H1 (cell line): Measurements from ENCODE around the gene FAM219A. TPM values are rescaled to one million over a fixed set of nuclear protein-coding genes. Genes with fewer than 3 reads are reported as not detected.

Experiments
- CTCF ChIA-PET: fragments of 300-600 bp; sonication (Branson Sonifier 250); formaldehyde crosslinking; loops from one replicate; lab custom pipeline; 2021; ENCODE audit not compliant: partially characterized antibody; lab: Charles Lee
- POLR2A ChIA-PET: fragments of 300-600 bp; sonication (Branson Sonifier 250); formaldehyde crosslinking; loops from one replicate; lab custom pipeline; 2021; ENCODE audit warnings: inconsistent platforms; ENCODE audit not compliant: partially characterized antibody; lab: Charles Lee
- DNase-seq, 2 experiments: peaks; one replicate each; pipeline versions ENCODE4 v3.0.0 to v3.0.0-alpha.2; 2010 to 2022; ENCODE audit warnings: low spot score in 2 of 2, low read depth in 1 of 2, mixed read lengths in 1 of 2
- FAIRE-seq: peaks from 2 replicates; lab custom pipeline; 2011; peaks lifted over from hg19 to GRCh38; lab: Jason Lieb, UNC
- H2AFZ ChIP-seq: 2 replicates; pipeline ENCODE4 v1.8.1; 2012; ENCODE audit warnings: low read length, inconsistent platforms
- H2AK5ac ChIP-seq: 2 replicates; pipeline ENCODE4 v1.6.1; 2013; ENCODE audit warnings: low read depth, low read length
- H2BK120ac ChIP-seq: replicated peaks from 2 replicates; pipeline ENCODE3; 2013; ENCODE audit warnings: low read depth, low read length, inconsistent platforms
- H2BK12ac ChIP-seq: 2 replicates; pipeline ENCODE4 v1.6.1; 2013; ENCODE audit warnings: low read depth, low read length
- H2BK15ac ChIP-seq: 2 replicates; pipeline ENCODE4 v1.6.1; 2013; ENCODE audit warnings: low read length
- H2BK20ac ChIP-seq: 2 replicates; pipeline ENCODE4 v1.6.1; 2013; ENCODE audit warnings: low read length
- H2BK5ac ChIP-seq: 2 replicates; pipeline ENCODE4 v1.6.1; 2013; ENCODE audit warnings: low read depth, low read length
- H3K14ac ChIP-seq: 2 replicates; pipeline ENCODE4 v1.6.1; 2013; ENCODE audit warnings: inconsistent platforms; ENCODE audit not compliant: insufficient read length
- H3K18ac ChIP-seq: 2 replicates; pipeline ENCODE4 v1.6.1; 2013; ENCODE audit warnings: low read length; ENCODE audit errors: extremely low read depth
- H3K23ac ChIP-seq: 2 replicates; pipeline ENCODE4 v1.6.1; 2013; ENCODE audit warnings: inconsistent platforms; ENCODE audit not compliant: insufficient read length
- H3K23me2 ChIP-seq: 2 replicates; pipeline ENCODE4 v1.6.1; 2013; ENCODE audit warnings: low read depth, low read length
- H3K27ac ChIP-seq: 2 replicates; pipeline ENCODE4 v1.6.1; 2011; ENCODE audit warnings: low read depth, low read length, inconsistent platforms
- H3K27me3 ChIP-seq, 4 experiments: replicated peaks in 1 of 4; 1 replicate in 1 of 4; 2 replicates in 3 of 4; pipeline versions ENCODE4 v1.6.1 to v1.8.1; 2011 to 2013; ENCODE audit warnings: low read length in 3 of 4, mild to moderate bottlenecking in 3 of 4, inconsistent platforms in 2 of 4, mixed read lengths in 2 of 4, moderate library complexity in 1 of 4; ENCODE audit not compliant: control insufficient read depth in 3 of 4, insufficient read depth in 3 of 4; ENCODE audit errors: extremely low read depth in 1 of 4
- H3K36me3 ChIP-seq, 4 experiments: 2 replicates each; pipeline versions ENCODE4 v1.6.1 to v1.8.1; 2011 to 2013; ENCODE audit warnings: mild to moderate bottlenecking in 4 of 4, low read length in 3 of 4, moderate library complexity in 2 of 4, control low read depth in 1 of 4, inconsistent platforms in 1 of 4; ENCODE audit not compliant: insufficient read depth in 4 of 4, control insufficient read depth in 2 of 4
- H3K4ac ChIP-seq: replicated peaks from 2 replicates; pipeline ENCODE3; 2013; ENCODE audit warnings: low read length, low read depth, mixed read lengths, inconsistent platforms; ENCODE audit not compliant: insufficient read length
- H3K4me1 ChIP-seq, 4 experiments: replicated peaks in 1 of 4; 1 replicate in 1 of 4; 2 replicates in 3 of 4; pipeline versions ENCODE4 v1.6.1 to v1.8.1; 2011 to 2013; ENCODE audit warnings: low read length in 3 of 4, inconsistent platforms in 2 of 4, mixed read lengths in 1 of 4; ENCODE audit not compliant: insufficient read depth in 4 of 4, control insufficient read depth in 3 of 4
- H3K4me2 ChIP-seq, 2 experiments: 2 replicates each; pipeline versions ENCODE4 v1.6.1 to v1.8.1; 2011 to 2013; ENCODE audit warnings: low read depth in 2 of 2, low read length in 2 of 2, control low read depth in 1 of 2, inconsistent platforms in 1 of 2, mild to moderate bottlenecking in 1 of 2; ENCODE audit not compliant: insufficient read depth in 1 of 2
- H3K4me3 ChIP-seq, 4 experiments: fragments of 200-600, 300-600 bp in 1 of 4; sonication (generic), shearing (Covaris generic), sonication (Bioruptor Twin) in 1 of 4; 2 replicates each; pipeline versions ENCODE4 v1.5.1 to v1.8.1; 2011 to 2016; ENCODE audit warnings: low read length in 4 of 4, low read depth in 3 of 4, control low read depth in 2 of 4, inconsistent platforms in 2 of 4, mild to moderate bottlenecking in 2 of 4, mixed read lengths in 1 of 4, moderate library complexity in 1 of 4; ENCODE audit not compliant: insufficient read depth in 2 of 4; ENCODE audit errors: extremely low read depth in 1 of 4
- H3K56ac ChIP-seq: replicated peaks from 2 replicates; pipeline ENCODE3; 2013; ENCODE audit warnings: low read depth, mild to moderate bottlenecking, mixed read lengths, low read length, inconsistent platforms; ENCODE audit not compliant: insufficient read length
- H3K79me1 ChIP-seq: 2 replicates; pipeline ENCODE4 v1.6.1; 2013; ENCODE audit warnings: low read depth, low read length, control low read depth
- H3K79me2 ChIP-seq, 2 experiments: 2 replicates each; pipeline versions ENCODE4 v1.6.1 to v1.8.1; 2012 to 2013; ENCODE audit warnings: low read length in 2 of 2, mild to moderate bottlenecking in 2 of 2, inconsistent platforms in 1 of 2; ENCODE audit not compliant: insufficient read depth in 2 of 2, control insufficient read depth in 1 of 2
- H3K9ac ChIP-seq, 4 experiments: replicated peaks in 1 of 4; 1 replicate in 1 of 4; 2 replicates in 3 of 4; pipeline versions ENCODE4 v1.6.1 to v1.8.1; 2011 to 2013; ENCODE audit warnings: low read depth in 3 of 4, low read length in 3 of 4, control low read depth in 2 of 4, mild to moderate bottlenecking in 2 of 4, moderate library complexity in 2 of 4, inconsistent platforms in 1 of 4; ENCODE audit errors: extremely low read depth in 1 of 4
- H3K9me3 ChIP-seq, 2 experiments: 2 replicates each; pipeline versions ENCODE4 v1.6.1 to v1.8.1; 2012 to 2013; ENCODE audit warnings: mild to moderate bottlenecking in 2 of 2, moderate library complexity in 2 of 2, control low read depth in 1 of 2, inconsistent platforms in 1 of 2, low read depth in 1 of 2, low read length in 1 of 2, mixed read lengths in 1 of 2; ENCODE audit not compliant: insufficient read depth in 2 of 2
- H4K20me1 ChIP-seq, 2 experiments: replicated peaks in 1 of 2; 2 replicates each; pipeline versions ENCODE3 to v1.8.1; 2011 to 2013; ENCODE audit warnings: inconsistent platforms in 2 of 2, low read length in 2 of 2, mild to moderate bottlenecking in 1 of 2; ENCODE audit not compliant: insufficient read depth in 2 of 2, control insufficient read depth in 1 of 2
- H4K5ac ChIP-seq: 2 replicates; pipeline ENCODE4 v1.6.1; 2013; ENCODE audit warnings: low read length, low read depth, mixed read lengths, inconsistent platforms; ENCODE audit not compliant: insufficient read length
- H4K8ac ChIP-seq: 2 replicates; pipeline ENCODE4 v1.8.0; 2013; ENCODE audit warnings: mild to moderate bottlenecking, moderate library complexity, low read length, inconsistent platforms; ENCODE audit not compliant: insufficient read depth; ENCODE audit errors: extremely low read depth
- H4K91ac ChIP-seq: replicated peaks from 2 replicates; pipeline ENCODE3; 2013; ENCODE audit warnings: low read length, mixed read lengths, inconsistent platforms; ENCODE audit not compliant: insufficient read length
- CEBPB ChIP-seq: IDR thresholded peaks from 2 replicates; pipeline ENCODE4 v1.6.1; 2012; ENCODE audit warnings: low read depth, low read length
- EGR1 ChIP-seq: IDR thresholded peaks from 2 replicates; pipeline ENCODE4 v1.6.1; 2011; ENCODE audit warnings: low read depth, low read length, borderline replicate concordance
- EZH2 ChIP-seq: fragments of 200-600 bp; sonication (generic); IDR thresholded peaks from 2 replicates; pipeline ENCODE4 v1.7.1; 2012; ENCODE audit warnings: low read depth, mild to moderate bottlenecking, moderate library complexity, low read length, inconsistent platforms; ENCODE audit not compliant: severe bottlenecking
- HDAC6 ChIP-seq: IDR thresholded peaks from one replicate; pipeline ENCODE4 v1.7.1; 2012; ENCODE audit warnings: low read depth, mild to moderate bottlenecking, inconsistent platforms, low read length, moderate library complexity
- JUN ChIP-seq: IDR thresholded peaks from 2 replicates; pipeline ENCODE4 v1.6.1; 2011; ENCODE audit warnings: low read depth, mild to moderate bottlenecking, improper control_type of control experiment, low read length
- POLR2A ChIP-seq, 2 experiments: IDR thresholded peaks; 1 replicate in 1 of 2; 2 replicates in 1 of 2; pipeline ENCODE4 v1.6.1; 2011; ENCODE audit warnings: low read depth in 2 of 2, low read length in 2 of 2, mild to moderate bottlenecking in 2 of 2; ENCODE audit errors: control extremely low read depth in 1 of 2
- POU5F1 ChIP-seq: IDR thresholded peaks from 2 replicates; pipeline ENCODE4 v1.6.1; 2011; ENCODE audit warnings: low read depth, mild to moderate bottlenecking, low read length, moderate library complexity
- RAD21 ChIP-seq, 2 experiments: IDR thresholded peaks in 1 of 2; conservative IDR thresholded peaks in 1 of 2; 2 replicates each; pipeline ENCODE4 v1.6.1; 2011; ENCODE audit warnings: low read depth in 2 of 2, low read length in 2 of 2, improper control_type of control experiment in 1 of 2, inconsistent platforms in 1 of 2, mild to moderate bottlenecking in 1 of 2, moderate library complexity in 1 of 2
- RFX5 ChIP-seq: IDR thresholded peaks from 2 replicates; pipeline ENCODE4 v1.6.1; 2011; ENCODE audit warnings: low read depth, low read length, improper control_type of control experiment, borderline replicate concordance
- SP4 ChIP-seq: IDR thresholded peaks from 2 replicates; pipeline ENCODE4 v1.6.1; 2012; ENCODE audit warnings: low read length, inconsistent platforms
- TAF1 ChIP-seq: IDR thresholded peaks from 2 replicates; pipeline ENCODE4 v1.6.1; 2011; ENCODE audit warnings: mild to moderate bottlenecking, low read depth, low read length
- YY1 ChIP-seq: IDR thresholded peaks from 2 replicates; pipeline ENCODE4 v1.6.1; 2011; ENCODE audit warnings: low read depth, mild to moderate bottlenecking, low read length
- WGBS, 2 experiments: shearing (Covaris generic) in 1 of 2; methylation state at CpG; one replicate each; pipeline versions ENCODE4 v1.1.6 to v1.1.7; 2013 to 2015; ENCODE audit warnings: low lambda C conversion rate in 2 of 2, mixed read lengths in 2 of 2, inconsistent platforms in 1 of 2, low coverage in 1 of 2, missing lambda C conversion rate in 1 of 2; ENCODE audit not compliant: insufficient replicate concordance in 2 of 2, insufficient coverage in 1 of 2, insufficient read length in 1 of 2; ENCODE audit errors: extremely low coverage in 1 of 2, missing lambda C conversion rate in 1 of 2; 5-methylcytosine and 5-hydroxymethylcytosine counted together
- polyA plus RNA-seq, 7 experiments: library from polyadenylated mRNA; depleted of rRNA in 3 of 7; stranded (reverse) in 5 of 7; unstranded in 2 of 7; fragments of >200 nt in 5 of 7; fragments of 200-250 nt in 2 of 7; gene quantifications; 1 replicate in 5 of 7; 2 replicates in 1 of 7; 4 replicates in 1 of 7; pipeline versions ENCODE4 v1.2.1 to v1.2.3, GENCODE V29; 2011 to 2013; ENCODE audit warnings: missing spikeins in 2 of 7, mixed read lengths in 2 of 7
- total RNA-seq: library from RNA; stranded (reverse); fragmentation: NEBNext Ultra II Directional; extraction: Animal tissue kit (Norgen Biotek cat#: 25700); gene quantifications from 2 replicates; pipeline ENCODE4 v1.2.1, GENCODE V29; 2021
- TF ChIP-seq, protein P1 (sequence below): IDR thresholded peaks from 2 replicates; pipeline ENCODE4 v1.6.1; 2011; ENCODE audit warnings: low read length, improper control_type of control experiment
- TF ChIP-seq, protein P2 (sequence below): IDR thresholded peaks from 2 replicates; pipeline ENCODE4 v1.6.1; 2011; ENCODE audit warnings: low read depth, mild to moderate bottlenecking, low read length; ENCODE audit not compliant: insufficient read depth

FAM219A gene
- total and polyA plus RNA-seq, 2 of the 8 experiments (the other 6 are each of a cell fraction or from before 2014, with no cell fraction given): 7.7 to 10.4 TPM

DNA sequence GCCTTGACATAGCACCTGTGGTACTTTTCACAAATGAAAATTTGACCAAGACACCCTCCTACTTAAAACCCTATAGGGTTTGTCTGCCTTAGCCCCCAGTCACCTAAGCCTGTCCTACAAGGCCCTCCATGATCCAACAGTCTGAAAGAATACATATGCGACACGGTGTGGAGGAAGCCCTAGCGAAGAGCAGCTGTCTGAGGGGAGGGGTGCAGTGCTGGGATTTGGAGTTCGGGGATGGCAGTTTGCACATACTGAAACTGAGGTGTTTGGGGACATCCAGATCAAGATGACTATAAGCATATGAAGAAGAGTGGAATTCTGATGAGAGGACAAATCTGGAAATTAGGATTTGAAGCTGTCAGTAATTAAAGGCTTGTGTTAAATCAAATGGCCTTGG, 74.5 kb downstream of the FAM219A start:
- POLR2A ChIA-PET: no interaction called here
- FAIRE-seq: no peak
- TF ChIP-seq EGR1 (no peak), POU5F1 (no peak), TAF1 (no peak), RAD21 (IDR thresholded peaks at IDR 0.05 in 1 of 2, conservative IDR thresholded peaks at IDR 0.05 in 1 of 2; ENCODE audit: low read depth in 2 of 2, low read length in 2 of 2) (no peak), POLR2A (IDR thresholded peaks at IDR 0.05; ENCODE audit: control extremely low read depth in 1 of 2, low read depth in 2 of 2, low read length in 2 of 2) (no peak), RFX5 (no peak), HDAC6 (no peak), YY1 (no peak), CEBPB (no peak), JUN (no peak), EZH2 (no peak), SP4 (no peak)
- TF ChIP-seq, protein P1, sequence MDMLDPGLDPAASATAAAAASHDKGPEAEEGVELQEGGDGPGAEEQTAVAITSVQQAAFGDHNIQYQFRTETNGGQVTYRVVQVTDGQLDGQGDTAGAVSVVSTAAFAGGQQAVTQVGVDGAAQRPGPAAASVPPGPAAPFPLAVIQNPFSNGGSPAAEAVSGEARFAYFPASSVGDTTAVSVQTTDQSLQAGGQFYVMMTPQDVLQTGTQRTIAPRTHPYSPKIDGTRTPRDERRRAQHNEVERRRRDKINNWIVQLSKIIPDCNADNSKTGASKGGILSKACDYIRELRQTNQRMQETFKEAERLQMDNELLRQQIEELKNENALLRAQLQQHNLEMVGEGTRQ: no peak
- TF ChIP-seq, protein P2, sequence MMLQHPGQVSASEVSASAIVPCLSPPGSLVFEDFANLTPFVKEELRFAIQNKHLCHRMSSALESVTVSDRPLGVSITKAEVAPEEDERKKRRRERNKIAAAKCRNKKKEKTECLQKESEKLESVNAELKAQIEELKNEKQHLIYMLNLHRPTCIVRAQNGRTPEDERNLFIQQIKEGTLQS: no peak

More for the DNA sequence above, 74.5 kb downstream of the FAM219A start:
- no peak overlapping the region for H2BK12ac ChIP-seq
- H3K27ac ChIP-seq: no peak overlapping the region
- H2BK120ac ChIP-seq: no peak overlapping the region
- H2AK5ac ChIP-seq: no peak overlapping the region
- no peak overlapping the region for H4K5ac ChIP-seq
- WGBS, 2 experiments: 86% methylated on average over 4 of the region's 4 CpGs; no CpG with 5 or more reads in 1 of the 2 experiments
- no peak overlapping the region for H2BK20ac ChIP-seq
- no peak overlapping the region for H3K56ac ChIP-seq
- no peaks in the 10 kb centered on the region for H4K20me1 ChIP-seq
- H3K4me2 ChIP-seq: no peak overlapping the region
- H3K4ac ChIP-seq: no peak overlapping the region
- H3K4me1 ChIP-seq: peaks cover 3 to 12% (median 4%) of the 10 kb centered on the region in 4 experiments; a peak in 6 of 7 replicates
- peaks cover 3 to 31% (median 28%) of the 10 kb centered on the region in 4 experiments for H3K27me3 ChIP-seq
- H3K9ac ChIP-seq: no peak overlapping the region
- no peak overlapping the region for H4K8ac ChIP-seq
- no peaks in the 10 kb centered on the region for H3K79me1 ChIP-seq
- H3K79me2 ChIP-seq: no peaks in the 10 kb centered on the region
- no peak overlapping the region for H3K23ac ChIP-seq
- H3K4me3 ChIP-seq: no peak overlapping the region
- no peak overlapping the region for H2BK5ac ChIP-seq
- H4K91ac ChIP-seq: no peak overlapping the region
- H3K9me3 ChIP-seq: no peaks in the 10 kb centered on the region
- H3K18ac ChIP-seq: no peak overlapping the region
- H2BK15ac ChIP-seq: no peak overlapping the region
- H3K23me2 ChIP-seq: peaks cover 20% of the 10 kb centered on the region
- no peak overlapping the region for H3K14ac ChIP-seq
- no peak overlapping the region for H2AFZ ChIP-seq
- DNase-seq: no peak
- CTCF ChIA-PET: interaction anchor here (19.4 kb wide), 1 partner anchor 46 kb away, joined by 350 read pairs; no protein-coding TSS in a partner anchor
- H3K36me3 ChIP-seq: no peaks in the 10 kb centered on the region; a peak in 1 of 8 replicates
